GM08714 (cell line): Measurements from ENCODE around the gene MTRR.

Source experiments
- H3K4me3 ChIP-seq: fragments of 200-500 bp; sonication (Bioruptor generic); 2 replicates; pipeline ENCODE4 v1.5.1; 2014; ENCODE audit warnings: mild to moderate bottlenecking, low read length, inconsistent platforms
- ZNF274 ChIP-seq: IDR thresholded peaks from 2 replicates; pipeline ENCODE4 v1.6.1; 2012; ENCODE audit warnings: mild to moderate bottlenecking, low read depth, low read length

The MTRR gene

DNA sequence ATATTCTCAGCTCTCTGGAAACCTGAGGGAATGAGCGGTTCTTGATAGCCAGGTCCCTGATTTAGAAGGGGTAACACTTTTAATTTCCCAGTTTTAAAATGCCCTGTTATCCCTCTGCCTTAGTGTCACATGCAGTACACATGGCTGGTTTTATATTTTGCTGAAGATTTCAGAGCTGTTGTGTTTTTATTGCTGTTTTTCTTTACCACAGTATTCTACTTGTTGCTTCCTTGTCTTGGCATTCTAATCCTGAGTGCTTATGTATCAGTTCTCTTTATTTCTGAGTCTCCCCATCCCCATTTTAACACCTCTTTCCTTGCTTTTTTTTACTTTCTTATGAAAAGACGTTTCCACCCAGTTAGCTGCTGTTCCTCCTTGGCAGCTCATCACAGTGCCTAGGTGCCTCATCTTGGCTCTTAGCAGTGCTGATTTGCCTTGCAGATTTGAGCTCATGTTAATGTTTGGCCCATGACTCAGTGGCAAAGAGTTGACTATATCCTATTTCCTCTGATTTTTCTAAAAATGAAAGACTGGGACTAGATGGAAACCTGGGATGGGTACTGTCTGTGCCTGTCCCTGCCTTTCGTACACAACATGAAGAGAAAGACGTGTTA is 3.7 kb downstream of the MTRR start:
- TF ChIP-seq ZNF274 = no peak
- no peak overlapping the region for H3K4me3 ChIP-seq

DNA sequence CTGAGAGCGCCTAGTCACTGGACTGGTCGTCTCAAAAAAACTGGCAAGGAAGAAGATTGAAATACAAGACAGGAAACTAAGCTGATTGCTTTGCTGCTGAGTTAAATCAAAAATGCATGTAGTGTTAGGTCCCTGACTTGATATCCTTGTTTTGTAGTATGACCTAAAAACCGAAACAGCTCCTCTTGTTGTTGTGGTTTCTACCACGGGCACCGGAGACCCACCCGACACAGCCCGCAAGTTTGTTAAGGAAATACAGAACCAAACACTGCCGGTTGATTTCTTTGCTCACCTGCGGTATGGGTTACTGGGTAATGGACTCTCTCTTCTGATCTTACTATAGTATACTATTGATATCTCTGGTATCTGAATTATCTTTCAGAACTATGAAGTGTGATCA is 4.3 kb downstream of the MTRR start:
- TF ChIP-seq ZNF274 = no peak
- no peak overlapping the region for H3K4me3 ChIP-seq

DNA sequence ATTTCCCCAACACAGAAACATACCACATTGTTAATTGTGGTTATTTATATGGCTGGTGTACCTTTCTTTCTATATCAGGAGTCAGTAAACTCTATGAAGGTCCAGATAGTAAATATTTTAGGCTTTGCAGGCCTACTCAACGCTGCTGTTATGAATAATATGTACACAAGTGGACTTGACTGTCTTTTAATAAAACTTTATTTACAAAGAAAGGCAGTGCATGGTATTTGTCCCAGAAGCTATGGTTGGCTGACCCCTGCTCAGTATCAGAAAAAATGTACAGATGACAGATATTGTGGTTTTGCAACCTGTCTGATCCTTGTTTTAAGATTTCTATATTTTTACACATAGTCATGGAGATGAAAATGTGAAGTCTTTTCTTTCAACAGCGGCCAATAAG is 5.7 kb downstream of the MTRR start:
- H3K4me3 ChIP-seq = no peak overlapping the region
- no peak for TF ChIP-seq ZNF274

DNA sequence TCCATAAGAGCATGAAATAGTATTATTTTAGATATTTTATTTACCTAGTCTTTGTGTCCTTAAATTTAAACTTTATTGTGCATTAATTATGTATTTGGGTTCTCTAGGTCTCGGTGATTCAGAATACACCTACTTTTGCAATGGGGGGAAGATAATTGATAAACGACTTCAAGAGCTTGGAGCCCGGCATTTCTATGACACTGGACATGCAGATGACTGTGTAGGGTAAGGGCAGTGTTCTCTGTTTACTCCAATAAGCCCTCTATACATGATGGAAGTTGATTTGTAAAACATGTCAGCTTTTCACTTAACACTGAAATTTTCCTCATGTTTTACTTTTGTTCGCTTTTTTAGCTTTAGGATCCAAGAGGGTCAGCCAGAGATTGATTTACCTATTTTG is 6.2 kb downstream of the MTRR start:
- H3K4me3 ChIP-seq = no peak overlapping the region
- no peak for TF ChIP-seq ZNF274

DNA sequence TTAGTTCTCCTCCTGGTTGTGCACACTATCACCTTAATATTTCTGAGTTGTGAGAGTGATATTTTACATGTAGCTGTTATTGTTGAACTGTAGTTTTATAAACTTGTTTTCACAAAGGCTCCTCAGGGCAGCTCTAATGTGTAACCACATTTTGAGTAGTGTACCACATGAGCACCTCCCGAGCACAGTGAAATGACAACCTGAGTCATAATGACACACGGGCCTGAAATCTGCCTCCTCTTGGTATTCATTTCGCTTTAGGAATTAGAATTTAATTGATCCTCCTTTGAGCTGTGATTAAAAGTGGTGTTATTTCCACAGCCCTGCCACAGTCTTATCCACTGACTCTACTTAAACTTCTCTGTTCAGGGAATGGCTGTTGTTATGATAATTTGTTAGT is 7.9 kb downstream of the MTRR start:
- no peak for TF ChIP-seq ZNF274
- H3K4me3 ChIP-seq = no peak overlapping the region

DNA sequence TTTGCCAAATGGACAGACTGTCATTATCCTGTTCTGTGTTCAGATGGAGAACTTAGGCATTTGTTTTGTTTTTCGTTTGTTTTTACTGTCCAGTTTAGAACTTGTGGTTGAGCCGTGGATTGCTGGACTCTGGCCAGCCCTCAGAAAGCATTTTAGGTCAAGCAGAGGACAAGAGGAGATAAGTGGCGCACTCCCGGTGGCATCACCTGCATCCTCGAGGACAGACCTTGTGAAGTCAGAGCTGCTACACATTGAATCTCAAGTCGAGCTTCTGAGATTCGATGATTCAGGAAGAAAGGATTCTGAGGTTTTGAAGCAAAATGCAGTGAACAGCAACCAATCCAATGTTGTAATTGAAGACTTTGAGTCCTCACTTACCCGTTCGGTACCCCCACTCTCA is 8.9 kb downstream of the MTRR start:
- TF ChIP-seq ZNF274 = no peak
- no peak overlapping the region for H3K4me3 ChIP-seq

DNA sequence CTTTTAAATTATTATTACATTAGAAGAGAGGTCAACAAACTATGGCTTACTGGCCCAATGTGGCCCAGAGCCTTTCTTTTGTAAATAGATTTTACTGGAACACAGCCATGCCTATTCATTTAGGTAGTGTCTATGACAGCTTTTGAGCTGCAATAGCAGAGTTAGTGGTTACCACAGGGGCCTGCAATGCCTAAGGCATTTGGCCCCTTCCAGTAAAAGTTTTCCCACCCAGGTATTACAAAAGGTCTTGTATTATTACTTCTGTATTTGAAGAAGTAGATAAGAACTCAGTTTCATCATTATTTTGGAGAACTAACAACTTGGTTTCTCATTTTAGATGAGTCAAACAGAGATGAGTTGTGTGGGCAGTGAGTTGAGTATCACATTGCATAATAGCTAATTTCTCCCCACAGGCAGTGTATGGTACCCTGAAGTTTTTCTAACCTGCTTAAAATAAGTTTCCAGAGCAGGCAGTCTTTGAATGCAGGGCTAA is 9.5 kb downstream of the MTRR start:
- no peak for TF ChIP-seq ZNF274
- H3K4me3 ChIP-seq = no peak overlapping the region

DNA sequence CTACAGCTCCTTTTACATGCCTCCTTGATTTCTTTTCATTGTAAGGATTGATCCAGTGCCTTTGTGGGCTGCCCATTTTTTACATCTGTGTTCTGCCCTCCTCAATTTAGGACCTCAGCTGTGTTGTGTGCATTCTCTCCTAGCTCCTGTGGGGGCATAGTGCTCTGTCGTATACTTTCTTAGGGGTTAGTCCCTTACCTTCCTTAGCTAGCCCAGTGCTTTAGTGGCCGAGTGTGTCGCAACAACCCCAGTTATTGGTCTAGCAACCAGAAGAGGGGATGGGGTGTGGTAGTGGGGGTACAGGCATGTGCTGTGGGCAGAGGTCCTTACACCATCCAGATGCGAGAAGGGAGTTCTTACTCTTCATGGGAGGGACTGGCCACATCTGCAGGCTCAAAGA is 12.1 kb downstream of the MTRR start:
- H3K4me3 ChIP-seq = no peak overlapping the region
- no peak for TF ChIP-seq ZNF274

DNA sequence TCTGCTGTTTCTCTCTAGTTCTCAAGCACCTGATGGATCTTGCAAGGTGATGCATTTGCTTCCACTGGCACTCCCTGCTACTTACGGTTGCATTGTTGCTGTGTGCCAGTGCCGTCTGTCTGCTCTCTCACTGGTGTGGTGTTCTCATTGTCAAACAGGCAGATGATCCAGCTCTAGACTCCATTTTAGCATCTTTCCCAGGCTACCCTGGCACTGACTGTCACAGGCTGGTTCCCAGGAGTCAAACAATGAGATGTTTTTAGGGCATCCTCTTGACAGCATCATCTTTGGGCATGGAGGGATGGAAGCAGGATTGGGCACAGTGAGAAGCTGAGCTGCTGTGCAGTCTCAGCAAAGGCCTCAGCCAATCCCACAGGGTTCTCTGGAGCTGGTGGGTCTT is 12.9 kb downstream of the MTRR start:
- no peak for TF ChIP-seq ZNF274
- no peak overlapping the region for H3K4me3 ChIP-seq

DNA sequence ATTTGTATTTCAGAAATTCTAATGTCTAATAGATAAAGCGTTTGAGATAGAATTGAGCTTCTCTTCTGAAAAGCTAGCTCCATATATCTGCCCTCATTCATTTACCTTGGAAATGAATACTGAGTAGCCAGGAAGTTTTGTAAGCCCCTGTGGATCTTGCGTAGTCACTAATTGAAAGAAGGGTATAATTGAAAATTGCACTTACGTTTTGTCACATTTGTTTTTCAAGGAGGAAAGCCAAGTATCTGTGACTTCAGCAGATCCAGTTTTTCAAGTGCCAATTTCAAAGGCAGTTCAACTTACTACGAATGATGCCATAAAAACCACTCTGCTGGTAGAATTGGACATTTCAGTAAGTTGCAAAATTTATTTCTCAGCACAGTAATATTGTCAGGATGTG is 14.0 kb downstream of the MTRR start:
- H3K4me3 ChIP-seq = no peak overlapping the region
- TF ChIP-seq ZNF274 = no peak

DNA sequence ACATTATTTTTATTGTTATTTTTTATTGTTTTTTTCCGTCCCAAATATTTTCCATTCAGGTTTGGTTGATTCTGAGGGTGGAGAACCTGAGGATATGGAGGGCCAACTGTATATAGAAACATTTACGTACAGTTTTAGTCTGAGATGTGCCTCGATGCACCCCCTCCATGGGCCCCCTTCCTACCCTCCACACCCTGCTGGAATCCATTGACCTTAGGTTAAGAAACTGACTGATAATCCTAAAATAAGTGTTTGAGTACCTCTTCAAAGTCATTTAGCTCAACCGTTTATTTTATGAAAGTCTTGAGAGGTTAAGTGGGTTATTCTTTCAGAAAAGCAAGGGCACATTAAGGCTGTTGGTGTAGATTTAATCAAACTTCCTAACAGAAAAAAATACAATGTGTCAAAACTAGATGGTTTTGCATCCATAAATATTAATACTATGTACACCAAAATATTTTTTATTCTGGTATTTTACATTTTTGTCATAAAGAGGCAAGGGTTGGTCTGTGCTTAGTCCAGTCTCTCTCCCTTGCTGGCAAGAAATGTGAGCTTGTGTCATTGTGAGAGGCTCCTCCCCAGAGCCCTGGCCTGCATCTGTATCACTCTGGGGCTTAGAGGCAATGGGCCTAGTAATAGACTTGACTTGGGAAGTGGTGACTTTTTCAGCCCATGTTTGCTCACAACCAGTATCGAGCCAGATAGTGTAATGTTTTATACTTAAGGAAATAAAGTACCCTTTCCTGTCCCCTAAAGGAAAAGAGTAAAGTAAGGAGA is 15.7 kb downstream of the MTRR start:
- TF ChIP-seq ZNF274 = no peak
- no peak overlapping the region for H3K4me3 ChIP-seq

DNA sequence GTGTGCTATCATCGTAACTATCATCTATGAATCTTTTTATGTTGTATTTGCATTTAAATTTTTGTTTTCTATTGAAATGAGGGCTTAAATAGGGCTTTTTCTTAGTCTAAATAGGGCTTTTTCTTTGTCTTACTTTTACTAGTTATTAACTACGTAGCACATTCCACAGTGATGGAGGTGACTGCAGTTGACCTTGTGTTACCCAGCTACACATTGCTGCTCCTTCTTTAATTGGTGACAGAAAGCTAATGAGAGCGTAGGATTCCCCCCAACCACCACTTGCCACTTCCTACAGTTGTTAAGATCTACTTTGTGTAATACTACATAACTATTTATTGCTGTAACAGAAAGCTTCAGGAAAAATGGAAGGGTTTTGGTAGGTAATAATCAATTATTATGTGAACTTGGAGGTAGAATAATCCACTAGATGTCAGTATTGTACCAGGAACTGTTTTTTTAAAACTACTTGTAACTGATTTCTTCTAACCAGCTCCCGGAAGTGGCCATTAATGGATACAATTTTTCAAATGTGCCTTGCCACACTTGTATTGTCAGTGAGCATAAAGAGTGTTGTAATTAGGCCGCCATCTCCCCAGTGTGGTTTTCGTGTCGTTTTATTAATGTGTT is 18.0 kb downstream of the MTRR start:
- H3K4me3 ChIP-seq = no peak overlapping the region
- no peak for TF ChIP-seq ZNF274

DNA sequence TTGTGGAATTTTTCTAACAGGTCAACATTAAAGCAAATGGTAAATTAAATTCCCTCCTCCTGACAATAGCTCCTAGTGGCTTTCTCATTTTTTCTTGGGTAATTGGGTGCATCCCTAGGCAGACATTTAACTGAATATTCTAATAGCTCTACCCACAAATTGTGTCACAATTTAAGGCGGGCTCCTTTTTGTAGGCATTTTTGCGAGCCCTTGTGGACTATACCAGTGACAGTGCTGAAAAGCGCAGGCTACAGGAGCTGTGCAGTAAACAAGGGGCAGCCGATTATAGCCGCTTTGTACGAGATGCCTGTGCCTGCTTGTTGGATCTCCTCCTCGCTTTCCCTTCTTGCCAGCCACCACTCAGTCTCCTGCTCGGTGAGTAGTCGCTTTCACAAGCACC is 20.0 kb downstream of the MTRR start:
- H3K4me3 ChIP-seq = no peak overlapping the region
- no peak for TF ChIP-seq ZNF274

DNA sequence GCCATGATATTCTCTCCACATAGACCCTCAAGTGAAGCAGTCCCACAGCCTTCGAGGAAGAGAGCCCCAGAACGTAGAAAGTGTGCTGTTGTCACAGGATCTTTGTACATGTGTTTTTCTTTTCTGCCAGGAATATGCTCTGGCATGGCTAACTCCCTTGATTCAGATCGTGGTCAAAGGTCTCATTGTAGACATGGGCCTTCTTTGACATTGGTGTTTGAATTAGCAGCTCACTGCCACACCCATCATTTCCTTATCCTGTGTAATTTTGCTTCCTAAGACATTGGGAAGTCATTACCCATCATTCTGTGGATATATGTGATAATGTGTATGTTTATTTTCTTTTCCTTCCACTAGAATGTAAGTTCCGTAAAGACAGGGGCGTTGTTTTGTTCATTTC is 25.5 kb downstream of the MTRR start:
- TF ChIP-seq ZNF274 = no peak

DNA sequence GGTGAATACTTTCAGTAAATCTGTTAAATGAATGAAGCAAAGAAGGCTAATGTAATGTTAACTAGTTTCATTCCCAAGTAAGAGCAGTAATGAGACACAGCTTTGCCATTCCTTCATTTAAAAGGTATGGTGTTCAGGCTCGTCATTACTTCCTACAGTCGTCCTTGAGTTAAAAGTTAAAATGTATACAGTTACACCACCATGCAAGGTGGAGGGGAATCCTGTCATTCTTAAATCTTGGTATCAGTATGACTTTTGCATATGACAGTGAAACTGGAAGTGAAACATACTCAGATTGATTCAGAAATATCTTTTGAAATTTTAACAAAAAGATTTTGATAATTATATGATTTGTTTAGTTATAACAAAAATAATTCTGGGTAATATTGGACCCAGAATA is 25.9 kb downstream of the MTRR start:
- no peak overlapping the region for H3K4me3 ChIP-seq
- no peak for TF ChIP-seq ZNF274

More for the DNA sequence above, 25.5 kb downstream of the MTRR start:
- H3K4me3 ChIP-seq = no peak overlapping the region
